BJ (cell line): Measurements from ENCODE around the gene IGF2BP1. TPM values are rescaled to one million over a fixed set of nuclear protein-coding genes. Genes with fewer than 3 reads are reported as not detected.
A peak's percentile ranks its signal among the peaks of the same experiment; 100 is the strongest.

ENCODE experiments used
- CTCF ChIA-PET: fragments of 350-600 bp; formaldehyde crosslinking; extraction: SDS; loops from one replicate; lab custom pipeline; 2021; ENCODE audit warnings: antibody characterized with exemption, inconsistent platforms; lab: Yijun Ruan, JAX
- POLR2A ChIA-PET: fragments of 300-600 bp; sonication (Branson Sonifier 250); formaldehyde crosslinking; extraction: SDS; loops from one replicate; lab custom pipeline; 2021; ENCODE audit warnings: antibody characterized with exemption; lab: Charles Lee
- DNase-seq: peaks from one replicate; pipeline ENCODE4 v3.0.0-alpha.2; 2011; ENCODE audit warnings: low read depth
- H3K27me3 ChIP-seq: 2 replicates; pipeline ENCODE4 v1.6.0; 2011; ENCODE audit warnings: low read length; ENCODE audit not compliant: control insufficient read depth, insufficient read depth
- H3K36me3 ChIP-seq: 2 replicates; pipeline ENCODE4 v1.5.1; 2011; ENCODE audit warnings: low read length; ENCODE audit not compliant: control insufficient read depth, insufficient read depth
- H3K4me3 ChIP-seq: 2 replicates; pipeline ENCODE4 v1.5.1; 2011; ENCODE audit warnings: low read depth, mild to moderate bottlenecking, control low read depth, low read length
- CTCF ChIP-seq: IDR thresholded peaks from 2 replicates; pipeline ENCODE4 v1.5.1; 2011; ENCODE audit warnings: low read depth, mild to moderate bottlenecking, control low read depth, inconsistent platforms, low read length, moderate library complexity; ENCODE audit not compliant: insufficient read depth
- polyA minus RNA-seq: library from RNA; depleted of rRNA, polyadenylated mRNA; stranded (reverse); fragments of >200 nt; gene quantifications from 2 replicates; pipeline ENCODE4 v1.2.3, GENCODE V29; 2011; rRNA and poly(A)+ RNA removed
- polyA plus RNA-seq: library from polyadenylated mRNA; depleted of rRNA; stranded (reverse); fragments of >200 nt; gene quantifications from 2 replicates; pipeline ENCODE4 v1.2.3, GENCODE V29; 2011; rRNA removed

The IGF2BP1 gene
- polyA plus RNA-seq (3.7 and 5.3 TPM in 2 replicates), polyA minus RNA-seq (7.1 and 11.8 TPM in 2 replicates)

GRCh38 chr17:48997103-48997826 lies at the start of gene IGF2BP1:
Gene IGF2BP1 (plus strand): TSS chr17:48997385. CDS start chr17:48997746, 361 bp downstream.
- Histone ChIP-seq H3K27me3 (peaks cover 24% of the 10 kb centered on the region), H3K36me3 (no peaks in the 10 kb centered on the region), H3K4me3 (peak within 1 kb of the TSS; percentile 41)
- ChIA-PET CTCF (interaction anchor here (1.0 to 3.6 kb wide), 5 partner anchors 17 to 54 kb away, joined by 3 to 30 read pairs (median 3); no protein-coding TSS in a partner anchor), POLR2A (interaction anchor here (0.7 to 0.8 kb wide), 3 partner anchors 9 to 201 kb away, joined by 4 to 10 read pairs (median 4); no protein-coding TSS in a partner anchor)
- TF ChIP-seq CTCF, result no peak
- DNase-seq, result no peak

- CTCF ChIA-PET, result interaction anchor here (2.0 to 6.7 kb wide), 2 partner anchors 79 to 84 kb away, joined by 10 to 93 read pairs; no protein-coding TSS in a partner anchor
- Histone ChIP-seq H3K27me3 (no peaks in the 10 kb centered on the region), H3K36me3 (no peaks in the 10 kb centered on the region), H3K4me3 (no peak overlapping the region)
- TF ChIP-seq CTCF, result no peak
- DNase-seq, result no peak
- POLR2A ChIA-PET, result no interaction called here
These were observed 45.6 kb upstream of the IGF2BP1 start for GRCh38 chr17:48951572-48951971.

- CTCF ChIA-PET, result interaction anchor here (1.0 to 6.7 kb wide), 4 partner anchors 51 to 93 kb away, joined by 3 to 93 read pairs (median 8); no protein-coding TSS in a partner anchor
- no peaks in the 10 kb centered on the region for H3K27me3 ChIP-seq
- TF ChIP-seq CTCF, result no peak
- POLR2A ChIA-PET, result no interaction called here
- H3K36me3 ChIP-seq, result no peaks in the 10 kb centered on the region
- no peak for DNase-seq
- H3K4me3 ChIP-seq, result no peak overlapping the region
These were observed 44.3 kb upstream of the IGF2BP1 start for GRCh38 chr17:48952904-48953303.

GRCh38 chr17:48954300-48954755 lies 42.9 kb upstream of the IGF2BP1 start:
- POLR2A ChIA-PET, result no interaction called here
- H3K36me3 ChIP-seq, result no peaks in the 10 kb centered on the region
- CTCF ChIA-PET, result interaction anchor here (0.6 to 6.7 kb wide), 16 partner anchors 10 to 274 kb away, joined by 3 to 93 read pairs (median 4); partner anchors contain the start of genes GIP, IGF2BP1 and SNF8
- DNase-seq, result no peak
- H3K4me3 ChIP-seq, result no peak overlapping the region
- H3K27me3 ChIP-seq, result no peaks in the 10 kb centered on the region
- TF ChIP-seq CTCF, result peak; percentile 64
